Germinal center (tissue), 1 donor: ENCODE results near the gene STRIP1.

Experiments
- DNase-seq: peaks from one replicate; pipeline ENCODE4 v3.0.0; 2012; ENCODE audit warnings: mixed read lengths, low spot score

The STRIP1 gene

DNA sequence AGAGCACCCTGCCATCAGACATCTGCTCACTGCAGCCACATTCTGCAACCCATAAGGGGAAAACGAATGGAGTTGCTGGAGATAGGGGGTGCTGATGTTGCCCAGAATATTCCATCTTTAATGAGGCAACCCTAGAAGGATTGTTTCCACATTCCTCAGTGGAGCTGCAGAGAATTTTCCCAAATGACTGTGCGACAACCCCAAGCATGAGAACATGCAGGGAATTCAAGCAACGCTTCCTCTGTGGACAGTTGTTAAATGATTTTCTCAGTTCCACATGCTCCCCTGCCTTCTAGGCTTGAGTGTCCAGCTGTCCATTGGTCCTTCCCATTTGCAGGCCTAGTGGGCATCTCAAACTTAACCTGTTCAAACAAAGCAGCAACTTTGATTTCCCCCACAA lies 57.4 kb downstream of the STRIP1 start:
- DNase-seq: no peak

DNA sequence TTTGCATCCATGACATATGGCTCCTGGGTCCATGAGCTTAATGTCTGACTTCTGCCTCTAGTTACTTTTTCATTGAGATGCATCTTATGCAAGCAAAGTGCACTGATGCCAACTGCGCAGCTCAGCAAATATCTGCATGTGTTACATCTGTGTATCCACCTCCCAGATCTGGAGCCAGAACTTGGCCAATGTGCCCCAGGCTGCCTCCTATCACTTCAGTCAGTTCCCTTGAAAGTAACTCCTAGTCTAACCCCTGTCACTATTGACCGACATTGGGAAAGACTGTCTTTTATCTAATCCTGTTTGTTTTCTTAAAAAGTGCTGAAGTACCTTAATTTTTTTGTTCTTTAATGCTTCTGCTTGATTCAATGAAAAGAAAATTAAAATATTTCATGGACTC lies 58.6 kb downstream of the STRIP1 start:
- no peak for DNase-seq

DNA sequence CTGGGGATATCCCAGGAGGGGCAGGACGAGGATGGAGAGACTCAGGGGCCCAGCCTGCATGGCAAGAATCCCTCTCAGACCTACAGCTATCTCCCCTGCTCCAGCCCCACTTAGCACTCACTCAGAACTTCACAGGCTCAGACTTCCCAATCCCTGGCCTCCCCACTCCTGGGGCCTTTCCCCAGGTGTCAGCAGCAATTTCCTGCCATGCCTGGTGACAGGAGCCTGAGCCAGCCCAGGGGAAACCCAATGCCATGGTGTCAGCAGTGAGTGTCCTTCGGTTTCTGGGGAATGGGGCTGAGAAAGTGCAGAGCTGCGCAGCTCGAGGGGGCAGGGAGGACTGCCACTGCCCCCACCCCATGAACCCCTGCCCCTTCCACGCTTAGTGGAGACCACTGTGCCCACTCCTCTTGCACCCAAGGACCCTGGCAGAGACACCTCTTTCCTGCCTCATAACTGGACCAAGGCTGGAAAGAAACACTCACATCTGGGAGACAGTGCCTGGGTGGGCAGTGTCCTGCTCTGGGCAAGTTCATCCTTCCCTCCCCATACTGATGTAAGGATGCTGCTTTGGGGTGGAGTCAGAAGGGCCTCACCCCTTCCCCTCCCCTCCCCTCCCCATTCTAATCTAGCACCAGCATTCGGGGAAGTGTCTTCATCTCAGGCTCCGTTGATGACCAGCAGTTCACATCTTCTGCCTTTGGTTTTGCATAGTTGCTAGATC lies 60.7 kb downstream of the STRIP1 start:
- DNase-seq: no peak

DNA sequence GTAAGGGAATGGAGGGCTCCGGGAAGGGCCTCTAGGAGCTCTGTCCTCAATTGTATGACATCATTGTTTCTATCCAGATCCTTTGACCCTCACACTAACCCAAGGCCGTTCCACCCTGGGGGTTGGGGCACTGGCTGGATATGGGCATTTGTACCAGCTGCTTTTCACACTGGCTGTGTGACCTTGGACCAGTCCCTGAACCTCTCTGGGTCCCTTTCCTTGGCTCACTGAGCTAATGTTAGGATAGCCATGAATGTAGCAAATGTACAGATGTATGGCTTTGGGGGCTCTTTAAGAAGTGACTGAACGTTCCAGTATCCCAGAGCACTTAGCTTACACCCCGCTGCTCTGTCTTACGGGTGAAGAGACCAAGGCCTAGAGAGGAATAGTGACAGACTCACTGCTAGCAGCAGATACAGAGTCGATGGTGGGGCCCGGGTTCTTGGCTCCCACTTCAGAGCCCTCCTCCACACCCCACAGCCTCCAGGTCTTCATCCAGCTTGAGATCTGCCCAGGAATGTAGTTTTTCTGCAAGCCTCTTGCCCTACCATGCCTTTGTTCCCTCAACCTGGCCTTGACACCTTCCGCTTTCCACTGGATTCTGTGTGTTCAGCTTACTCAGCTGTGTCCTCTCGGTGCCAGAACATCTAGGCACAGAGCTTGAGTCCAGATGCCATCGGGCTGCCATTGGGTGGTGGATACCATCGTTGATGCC lies 63.2 kb downstream of the STRIP1 start:
- no peak for DNase-seq

DNA sequence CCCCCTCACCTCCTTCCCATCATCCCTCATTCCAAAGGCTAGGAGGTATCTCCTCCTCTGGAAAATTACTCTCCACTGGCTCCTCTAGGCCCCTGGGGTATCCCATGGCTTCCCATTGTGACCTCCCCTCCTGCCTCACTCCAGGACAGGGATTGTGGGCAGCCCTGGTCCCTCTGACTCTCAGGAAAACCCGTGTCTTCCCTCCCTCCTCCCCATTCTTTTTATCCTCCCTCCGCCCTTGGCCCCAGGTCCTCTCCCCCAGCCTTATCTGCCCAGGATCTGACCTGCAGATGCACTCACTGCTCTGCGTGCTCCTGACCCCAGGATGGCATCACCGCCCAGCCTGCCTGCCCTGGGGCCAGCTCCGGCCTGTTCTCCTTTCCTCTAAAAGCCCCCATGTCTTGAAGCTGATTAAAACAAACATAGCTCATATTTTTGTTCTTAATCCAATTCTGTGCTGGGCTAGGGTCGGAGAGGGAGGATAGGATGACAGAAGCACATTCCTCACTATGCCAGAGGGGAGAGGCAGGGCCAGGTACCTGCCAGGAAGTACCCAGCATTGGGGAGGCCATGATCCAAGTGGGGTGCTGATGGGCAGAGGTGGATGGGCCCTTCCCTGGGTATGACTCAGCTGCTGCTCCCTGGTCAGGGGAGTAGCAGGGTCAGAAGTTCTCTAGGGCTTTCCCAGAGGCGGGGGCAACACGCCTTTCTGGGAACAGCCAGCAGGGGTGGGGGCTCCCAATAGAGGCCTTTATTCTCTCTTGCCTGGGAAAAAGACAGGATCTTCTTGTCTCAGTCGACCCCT lies 64.0 kb downstream of the STRIP1 start:
- DNase-seq: no peak

DNA sequence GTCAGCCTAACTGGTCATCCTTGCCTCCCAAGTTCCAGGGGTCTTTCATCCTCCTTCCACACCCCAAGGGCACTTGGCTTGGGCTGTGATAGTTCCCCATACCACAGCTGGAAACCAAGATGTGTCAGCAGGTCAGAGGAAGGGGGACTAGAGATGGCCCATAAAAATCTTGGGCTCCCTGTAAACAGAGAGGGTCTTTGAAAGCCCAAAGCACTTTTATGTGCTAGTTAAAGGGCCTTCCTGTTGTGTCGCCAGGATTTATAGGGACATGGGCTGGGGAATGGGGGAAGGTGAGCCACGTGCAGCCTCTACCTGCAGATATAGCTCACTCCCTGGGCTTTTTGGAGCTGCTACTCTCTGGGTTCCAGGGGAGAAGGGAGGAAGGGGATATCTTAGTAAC lies 65.9 kb downstream of the STRIP1 start:
- DNase-seq: no peak

DNA sequence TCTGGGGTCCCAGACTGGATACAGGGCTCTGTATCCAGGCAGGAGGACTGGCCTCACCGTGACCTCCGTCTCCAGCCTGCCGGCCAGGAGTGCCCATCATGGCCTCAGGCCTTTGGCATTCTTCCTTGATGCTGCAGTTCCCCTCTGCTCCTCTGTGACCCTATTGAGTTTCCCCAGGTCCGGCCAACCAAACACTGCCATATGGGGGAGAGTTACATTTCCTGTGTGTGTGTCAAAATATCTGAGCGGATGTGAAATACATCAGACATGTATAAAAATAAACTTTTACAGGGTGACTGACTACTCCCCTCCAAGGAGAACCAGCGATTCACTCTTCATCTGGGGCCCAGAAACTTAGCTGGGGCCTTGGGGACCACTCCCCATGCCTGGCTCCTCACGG lies 67.7 kb downstream of the STRIP1 start:
- peak; percentile 20 for DNase-seq
